Astrocyte of the cerebellum (primary cell): ENCODE results near the gene KIRREL3.

Experiments
- DNase-seq: peaks from one replicate; pipeline ENCODE4 v3.0.0-alpha.2; 2011; ENCODE audit warnings: low read depth
- H3K4me3 ChIP-seq: 2 replicates; pipeline ENCODE4 v1.5.1; 2011; ENCODE audit warnings: mild to moderate bottlenecking, low read depth, low read length, moderate library complexity
- in situ Hi-C: cut with HindIII; loops from 2 replicates; pipeline ENCODE4 v1.10.0; 2017; ENCODE audit warnings: low sequenced_read_pairs
- TF ChIP-seq, protein P1 (sequence below): IDR thresholded peaks from 2 replicates; pipeline ENCODE4 v1.5.1; 2012; ENCODE audit warnings: low read length, low read depth, moderate library complexity, mild to moderate bottlenecking; ENCODE audit errors: missing control alignments

KIRREL3 gene

DNA sequence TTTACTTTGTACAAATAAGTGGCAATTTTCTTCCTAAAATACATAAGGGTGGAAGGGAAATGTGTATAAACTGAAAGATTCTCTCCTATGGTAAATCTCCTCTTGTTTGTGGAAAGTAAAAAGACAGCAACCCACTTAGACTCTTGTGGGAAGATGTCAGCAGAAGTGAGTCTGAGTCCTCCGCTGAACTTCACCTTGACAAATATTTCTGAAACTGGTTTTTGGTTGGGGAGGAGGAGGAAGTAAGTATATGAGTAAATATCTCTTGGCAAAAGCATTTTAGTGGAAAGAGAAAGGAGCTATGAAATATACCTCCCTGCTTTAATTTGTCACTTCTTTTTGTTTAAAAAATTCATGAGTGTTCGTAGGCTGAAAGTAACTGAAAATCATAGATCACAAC, 196.2 kb downstream of the KIRREL3 start:
- DNase-seq, result no peak
- no peak overlapping the region for H3K4me3 ChIP-seq
- TF ChIP-seq, protein P1, sequence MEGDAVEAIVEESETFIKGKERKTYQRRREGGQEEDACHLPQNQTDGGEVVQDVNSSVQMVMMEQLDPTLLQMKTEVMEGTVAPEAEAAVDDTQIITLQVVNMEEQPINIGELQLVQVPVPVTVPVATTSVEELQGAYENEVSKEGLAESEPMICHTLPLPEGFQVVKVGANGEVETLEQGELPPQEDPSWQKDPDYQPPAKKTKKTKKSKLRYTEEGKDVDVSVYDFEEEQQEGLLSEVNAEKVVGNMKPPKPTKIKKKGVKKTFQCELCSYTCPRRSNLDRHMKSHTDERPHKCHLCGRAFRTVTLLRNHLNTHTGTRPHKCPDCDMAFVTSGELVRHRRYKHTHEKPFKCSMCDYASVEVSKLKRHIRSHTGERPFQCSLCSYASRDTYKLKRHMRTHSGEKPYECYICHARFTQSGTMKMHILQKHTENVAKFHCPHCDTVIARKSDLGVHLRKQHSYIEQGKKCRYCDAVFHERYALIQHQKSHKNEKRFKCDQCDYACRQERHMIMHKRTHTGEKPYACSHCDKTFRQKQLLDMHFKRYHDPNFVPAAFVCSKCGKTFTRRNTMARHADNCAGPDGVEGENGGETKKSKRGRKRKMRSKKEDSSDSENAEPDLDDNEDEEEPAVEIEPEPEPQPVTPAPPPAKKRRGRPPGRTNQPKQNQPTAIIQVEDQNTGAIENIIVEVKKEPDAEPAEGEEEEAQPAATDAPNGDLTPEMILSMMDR, result no peak
- in situ Hi-C loops, result no loop called here

DNA sequence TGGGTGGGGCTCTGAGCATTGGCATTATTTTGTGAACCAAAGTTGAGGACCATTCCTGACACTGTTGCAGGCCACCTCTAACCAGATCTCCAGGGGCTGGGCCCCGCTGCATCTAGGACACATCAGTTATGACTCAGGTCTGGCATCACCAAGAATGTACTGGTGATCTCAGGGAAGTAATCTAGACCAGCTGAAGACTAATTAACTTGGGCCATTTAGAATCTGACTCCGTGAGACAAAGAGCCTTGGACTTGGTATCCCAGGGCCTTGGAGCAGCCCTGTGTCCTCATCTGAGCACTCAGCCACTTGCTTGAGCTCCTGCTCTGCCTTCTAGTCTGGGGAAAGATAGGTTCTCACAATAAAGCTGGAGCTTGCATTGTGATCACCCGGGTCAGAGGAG, 200.6 kb downstream of the KIRREL3 start:
- no peak for DNase-seq
- TF ChIP-seq, protein P1, result no peak
- no peak overlapping the region for H3K4me3 ChIP-seq
- in situ Hi-C loops, result no loop called here

DNA sequence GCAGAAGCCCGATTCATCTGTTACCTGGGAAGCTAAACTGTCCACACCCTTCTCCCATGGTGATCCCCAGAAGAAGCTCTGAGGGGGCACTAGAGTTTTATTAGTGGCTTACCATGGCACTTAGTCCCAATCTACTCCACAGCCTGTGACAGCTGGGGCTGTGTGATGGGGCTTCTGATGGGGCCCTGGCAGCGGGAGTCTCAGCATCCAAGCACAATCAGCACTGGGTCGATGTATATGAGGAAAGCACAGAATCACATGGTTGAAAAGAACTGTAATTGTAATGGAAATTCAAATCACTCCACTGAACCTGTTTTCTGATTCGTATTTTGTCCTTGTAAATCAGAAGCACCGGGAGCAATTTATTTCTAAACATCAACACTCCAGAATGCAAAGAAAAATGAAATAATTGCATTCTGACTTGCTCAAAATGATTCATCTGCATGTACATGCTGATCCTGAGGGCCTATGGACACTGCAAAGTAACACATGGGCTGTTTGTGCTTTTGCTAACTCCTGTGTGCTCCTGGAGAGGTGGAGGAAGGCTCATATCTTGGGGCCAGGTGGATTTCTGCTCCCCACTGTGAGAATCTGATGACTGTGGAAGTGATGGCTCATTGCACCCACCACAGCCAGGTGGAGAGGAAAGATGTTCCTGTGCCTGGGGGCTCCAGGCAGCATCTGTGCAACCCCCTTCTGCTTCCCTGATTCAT, 203.0 kb downstream of the KIRREL3 start:
- no peak overlapping the region for H3K4me3 ChIP-seq
- TF ChIP-seq, protein P1, result no peak
- in situ Hi-C loops, result no loop called here
- no peak for DNase-seq

DNA sequence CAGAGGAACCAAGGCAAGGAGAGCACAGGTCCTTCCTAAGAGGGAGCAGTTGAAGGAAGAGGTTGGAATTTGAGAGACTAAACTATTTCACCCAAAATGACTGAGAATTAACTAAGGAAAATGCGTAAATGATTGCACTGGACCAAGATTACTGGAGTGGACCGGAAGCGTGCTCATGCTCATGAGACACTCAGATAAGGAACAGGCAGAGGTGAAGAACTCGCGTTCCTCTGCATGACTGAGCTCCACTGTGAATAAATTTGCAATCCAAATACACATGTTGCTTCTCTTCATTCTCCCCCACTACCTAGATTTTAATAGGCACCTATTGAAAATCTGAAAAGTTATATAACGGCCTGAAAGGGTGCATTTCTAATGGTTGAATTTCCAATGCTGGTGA, 207.0 kb downstream of the KIRREL3 start:
- DNase-seq, result no peak
- H3K4me3 ChIP-seq, result no peak overlapping the region
- in situ Hi-C loops, result no loop called here
- TF ChIP-seq, protein P1, result no peak

DNA sequence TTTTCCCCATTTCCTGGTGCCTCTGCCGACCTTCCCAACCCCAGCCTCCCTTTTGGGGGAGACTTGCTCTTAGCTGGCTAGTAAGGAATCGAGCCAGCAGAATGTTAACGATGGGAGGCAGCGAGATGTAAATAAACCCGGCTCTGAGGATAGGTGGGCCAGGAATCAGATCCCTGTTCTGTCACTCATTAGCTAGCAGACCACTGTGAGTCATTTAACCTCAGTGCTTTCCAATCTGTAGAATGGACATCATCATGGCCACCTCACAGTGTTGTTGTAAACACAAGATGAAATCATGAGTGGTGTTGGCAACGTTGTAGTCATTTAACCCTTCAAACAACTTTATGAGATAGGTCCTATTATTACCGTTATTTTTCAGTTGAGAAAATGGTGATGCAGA, 208.6 kb downstream of the KIRREL3 start:
- in situ Hi-C loops, result no loop called here
- no peak overlapping the region for H3K4me3 ChIP-seq
- DNase-seq, result no peak
- TF ChIP-seq, protein P1, result no peak

DNA sequence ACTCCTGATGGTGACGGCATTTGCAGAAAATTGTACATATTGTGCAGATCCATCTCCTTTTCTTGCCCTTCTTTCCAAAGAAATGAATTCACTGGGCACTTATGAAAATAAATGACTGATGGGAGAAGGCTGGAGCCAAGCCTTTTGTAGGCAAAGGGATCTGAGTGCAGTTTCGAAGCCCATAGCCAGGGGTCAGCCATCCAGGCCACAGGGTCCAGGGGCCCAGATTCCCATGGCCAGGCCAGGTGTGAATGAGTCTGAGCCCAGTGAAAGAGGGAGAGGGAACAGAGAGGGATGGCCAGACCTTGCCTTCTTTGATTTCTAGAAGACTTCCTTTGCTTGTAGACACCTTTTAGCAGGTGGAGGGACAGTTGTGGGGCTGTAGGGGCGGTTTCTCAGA, 209.1 kb downstream of the KIRREL3 start:
- H3K4me3 ChIP-seq, result no peak overlapping the region
- in situ Hi-C loops, result no loop called here
- no peak for DNase-seq
- TF ChIP-seq, protein P1, result peak; percentile 23
